K562 (cell line): Measurements from ENCODE around the gene C4A. TPM values are rescaled to one million over a fixed set of nuclear protein-coding genes. Genes with fewer than 3 reads are reported as not detected.

Experiments used
- BRCA1 ChIP-seq, 2 experiments: fragments of 450-650 bp in 1 of 2; sonication (generic) in 1 of 2; formaldehyde crosslinking in 1 of 2; IDR thresholded peaks; 2 replicates each; pipeline versions ENCODE4 v1.5.0 to v1.6.1; 2017 to 2020; ENCODE audit warnings: mild to moderate bottlenecking in 1 of 2, missing genetic modification reagents in 1 of 2
- CBFA2T3 ChIP-seq: fragments of 450-650 bp; IDR thresholded peaks from 2 replicates; pipeline ENCODE4 v1.6.1; 2017
- CCAR2 ChIP-seq: fragments of 200-400 bp; formaldehyde crosslinking; IDR thresholded peaks from 2 replicates; pipeline ENCODE4 v1.6.1; 2017; ENCODE audit warnings: mild to moderate bottlenecking, low read depth, low read length
- EP300 ChIP-seq: IDR thresholded peaks from 2 replicates; pipeline ENCODE4 v1.6.1; 2012; ENCODE audit warnings: low read length, improper control_type of control experiment
- FOSL1 ChIP-seq: fragments of 200-800 bp; sonication (Bioruptor generic); conservative IDR thresholded peaks from 2 replicates; pipeline ENCODE4 v1.6.1; 2016; ENCODE audit warnings: missing genetic modification characterization, missing compliant biosample characterization
- GTF2E2 ChIP-seq: fragments of 200-800 bp; sonication (Bioruptor generic); IDR thresholded peaks from 2 replicates; pipeline ENCODE4 v1.6.1; 2016; ENCODE audit warnings: missing genetic modification characterization, missing compliant biosample characterization
- HLTF ChIP-seq: fragments of 450-650 bp; IDR thresholded peaks from 2 replicates; pipeline ENCODE4 v1.6.1; 2016
- KLF10 ChIP-seq: fragments of 250-450 bp; sonication (Bioruptor Pico); IDR thresholded peaks from 2 replicates; pipeline ENCODE4 v1.6.1; 2021; ENCODE audit warnings: matching md5 sums
- POLR2G ChIP-seq: fragments of 200-400 bp; formaldehyde crosslinking; IDR thresholded peaks from 2 replicates; pipeline ENCODE4 v1.6.1; 2017; ENCODE audit warnings: low read depth, mild to moderate bottlenecking, antibody characterized with exemption, low read length, moderate library complexity
- RFX5 ChIP-seq: IDR thresholded peaks from 2 replicates; pipeline ENCODE4 v1.6.1; 2011; ENCODE audit warnings: low read depth, mild to moderate bottlenecking, improper control_type of control experiment, low read length
- SAP30 ChIP-seq: fragments of 200-600 bp; sonication (generic); IDR thresholded peaks from 2 replicates; pipeline ENCODE4 v1.6.1; 2012; ENCODE audit warnings: borderline replicate concordance, low read depth, mild to moderate bottlenecking, moderate library complexity, low read length, control low read depth, inconsistent platforms; ENCODE audit not compliant: insufficient read depth, poor library complexity, severe bottlenecking
- SMARCA5 ChIP-seq: fragments of 450-650 bp; IDR thresholded peaks from 2 replicates; pipeline ENCODE4 v1.6.1; 2016
- SOX6 ChIP-seq: fragments of 450-650 bp; IDR thresholded peaks from 2 replicates; pipeline ENCODE4 v1.6.1; 2014; ENCODE audit warnings: mild to moderate bottlenecking
- ZEB2 ChIP-seq: fragments of 450-650 bp; IDR thresholded peaks from 2 replicates; pipeline ENCODE4 v1.6.1; 2016
- ZNF12 ChIP-seq: sonication (generic); formaldehyde crosslinking; IDR thresholded peaks from 2 replicates; pipeline ENCODE4 v1.4.0; 2020; ENCODE audit warnings: mild to moderate bottlenecking, missing genetic modification reagents
- ZNF133 ChIP-seq: fragments of 250-450 bp; sonication (Bioruptor Pico); IDR thresholded peaks from 2 replicates; pipeline ENCODE4 v1.4.0; 2020; ENCODE audit warnings: mild to moderate bottlenecking
- ZNF134 ChIP-seq: fragments of 250-450 bp; sonication (Bioruptor Pico); conservative IDR thresholded peaks from 2 replicates; pipeline ENCODE4 v1.4.0; 2020
- ZNF347 ChIP-seq: fragments of 450-650 bp; formaldehyde crosslinking; IDR thresholded peaks from 2 replicates; pipeline ENCODE4 v1.4.0; 2020; ENCODE audit warnings: low read depth, mild to moderate bottlenecking, moderate library complexity
- ZNF583 ChIP-seq: fragments of 250-450 bp; sonication (Bioruptor Pico); IDR thresholded peaks from 2 replicates; pipeline ENCODE4 v1.4.0; 2020
- ZNF785 ChIP-seq: fragments of 250-450 bp; sonication (Bioruptor Pico); IDR thresholded peaks from 2 replicates; pipeline ENCODE4 v1.4.0; 2020; ENCODE audit warnings: mild to moderate bottlenecking
- polyA plus RNA-seq, 8 experiments: library from polyadenylated mRNA; depleted of rRNA in 4 of 8; stranded (reverse) in 5 of 8; unstranded in 3 of 8; fragments of >200 nt; fragmentation: Nextera tagmentation in 2 of 8; fragmentation: Illumina TruSeq in 1 of 8; extraction: Ambion mirVana in 2 of 8; extraction: Trizol in 1 of 8; gene quantifications; 2 replicates each; pipeline versions ENCODE4 v1.2.1 to v1.2.3, GENCODE V29; 2011 to 2014; ENCODE audit warnings: inconsistent platforms in 1 of 8, missing spikeins in 1 of 8
- total RNA-seq, 7 experiments: library from RNA; depleted of rRNA in 6 of 7; stranded (reverse); fragments of >200 nt in 6 of 7; fragmentation: Illumina TruSeq in 2 of 7; extraction: Trizol in 2 of 7; gene quantifications; 2 replicates each; pipeline versions ENCODE4 v1.2.1 to v1.2.3, GENCODE V29; 2011 to 2021; ENCODE audit warnings: low replicate concordance in 1 of 7
- TF ChIP-seq, protein P1 (sequence below): fragments of 200-800 bp; sonication (Bioruptor generic); IDR thresholded peaks from 2 replicates; pipeline ENCODE4 v1.6.1; 2017; ENCODE audit warnings: missing genetic modification characterization, missing compliant biosample characterization
- TF ChIP-seq, protein P2 (sequence below): sonication (generic); formaldehyde crosslinking; IDR thresholded peaks from 2 replicates; pipeline ENCODE4 v1.8.1; 2023; ENCODE audit warnings: mild to moderate bottlenecking, missing genetic modification reagents
- TF ChIP-seq, protein P3 (sequence below): fragments of 450-650 bp; IDR thresholded peaks from 2 replicates; pipeline ENCODE4 v1.6.1; 2016
- TF ChIP-seq, protein P4 (sequence below): sonication (generic); formaldehyde crosslinking; IDR thresholded peaks from 2 replicates; pipeline ENCODE4 v1.8.1; 2023; ENCODE audit warnings: mild to moderate bottlenecking, missing genetic modification reagents, moderate library complexity
- TF ChIP-seq, protein P5 (sequence below): fragments of 450-650 bp; conservative IDR thresholded peaks from 2 replicates; pipeline ENCODE4 v1.6.1; 2016; ENCODE audit warnings: missing genetic modification characterization, low read depth, mild to moderate bottlenecking, missing compliant biosample characterization, moderate library complexity

Gene C4A
- total and polyA plus RNA-seq, 9 of the 15 experiments (the other 6 are each of a cell fraction or from before 2014, with no cell fraction given): 0.27 to 7.6 (median 5.0) TPM

DNA sequence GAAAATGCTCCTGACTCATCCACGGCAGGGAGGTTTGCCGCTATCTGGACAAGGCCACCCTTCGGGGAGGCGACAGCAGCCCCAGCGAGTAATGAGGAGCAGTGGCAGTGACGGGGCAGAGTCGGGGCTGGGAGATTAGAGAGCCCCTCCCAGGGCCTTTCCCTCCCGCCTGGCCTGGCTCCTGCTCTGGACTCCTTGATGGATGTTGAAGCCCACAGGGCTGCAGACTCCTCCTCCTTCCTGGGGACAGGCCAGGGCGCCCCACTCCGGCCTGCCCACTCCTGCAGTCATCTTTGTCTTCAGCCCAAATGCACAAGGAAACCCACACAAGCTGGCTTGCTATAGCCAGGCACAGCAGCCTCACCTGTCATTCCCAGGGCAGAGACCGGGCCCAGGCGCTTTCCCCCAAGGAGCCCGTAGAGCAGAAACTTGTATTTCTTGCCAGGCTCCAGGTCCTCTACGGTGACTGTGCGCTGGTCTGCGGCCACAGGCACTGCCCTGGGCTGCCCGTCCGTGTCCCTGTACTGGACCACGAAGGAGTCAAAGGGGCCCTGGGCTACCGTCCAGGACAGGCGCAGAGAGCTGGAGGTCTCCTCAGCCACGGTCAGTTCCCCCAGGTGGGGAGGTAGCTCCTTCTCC is 64.1 kb downstream of the C4A start (continued):
- TF ChIP-seq, protein P1, sequence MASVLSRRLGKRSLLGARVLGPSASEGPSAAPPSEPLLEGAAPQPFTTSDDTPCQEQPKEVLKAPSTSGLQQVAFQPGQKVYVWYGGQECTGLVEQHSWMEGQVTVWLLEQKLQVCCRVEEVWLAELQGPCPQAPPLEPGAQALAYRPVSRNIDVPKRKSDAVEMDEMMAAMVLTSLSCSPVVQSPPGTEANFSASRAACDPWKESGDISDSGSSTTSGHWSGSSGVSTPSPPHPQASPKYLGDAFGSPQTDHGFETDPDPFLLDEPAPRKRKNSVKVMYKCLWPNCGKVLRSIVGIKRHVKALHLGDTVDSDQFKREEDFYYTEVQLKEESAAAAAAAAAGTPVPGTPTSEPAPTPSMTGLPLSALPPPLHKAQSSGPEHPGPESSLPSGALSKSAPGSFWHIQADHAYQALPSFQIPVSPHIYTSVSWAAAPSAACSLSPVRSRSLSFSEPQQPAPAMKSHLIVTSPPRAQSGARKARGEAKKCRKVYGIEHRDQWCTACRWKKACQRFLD (CRISPR knock-in tag): peak; percentile 63; the same call in 1 of the 2 replicates
- 0 out of 2 replicates have a peak, but pooled peaks have one; percentile 65 for TF ChIP-seq ZNF583 (CRISPR knock-in tag)
- TF ChIP-seq ZNF133: no peak
- TF ChIP-seq SMARCA5: peak; percentile 64; the same call in 1 of the 2 replicates
- no peak for TF ChIP-seq SAP30
- TF ChIP-seq SOX6: 0 out of 2 replicates have a peak, but pooled peaks have one; percentile 35
- TF ChIP-seq ZNF134 (CRISPR knock-in tag): no peak
- TF ChIP-seq ZNF12 (CRISPR knock-in tag): 0 out of 2 replicates have a peak, but pooled peaks have one; percentile 19
- TF ChIP-seq EP300: no peak
- no peak for TF ChIP-seq ZNF347
- no peak for TF ChIP-seq ZEB2
- peak; percentile 45 for TF ChIP-seq CBFA2T3
- TF ChIP-seq POLR2G: peak; percentile 71
- no peak for TF ChIP-seq HLTF
- no peak for TF ChIP-seq GTF2E2 (tag)
- no peak for TF ChIP-seq FOSL1 (tag)
- TF ChIP-seq, protein P2, sequence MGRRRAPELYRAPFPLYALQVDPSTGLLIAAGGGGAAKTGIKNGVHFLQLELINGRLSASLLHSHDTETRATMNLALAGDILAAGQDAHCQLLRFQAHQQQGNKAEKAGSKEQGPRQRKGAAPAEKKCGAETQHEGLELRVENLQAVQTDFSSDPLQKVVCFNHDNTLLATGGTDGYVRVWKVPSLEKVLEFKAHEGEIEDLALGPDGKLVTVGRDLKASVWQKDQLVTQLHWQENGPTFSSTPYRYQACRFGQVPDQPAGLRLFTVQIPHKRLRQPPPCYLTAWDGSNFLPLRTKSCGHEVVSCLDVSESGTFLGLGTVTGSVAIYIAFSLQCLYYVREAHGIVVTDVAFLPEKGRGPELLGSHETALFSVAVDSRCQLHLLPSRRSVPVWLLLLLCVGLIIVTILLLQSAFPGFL: no peak
- TF ChIP-seq, protein P3, sequence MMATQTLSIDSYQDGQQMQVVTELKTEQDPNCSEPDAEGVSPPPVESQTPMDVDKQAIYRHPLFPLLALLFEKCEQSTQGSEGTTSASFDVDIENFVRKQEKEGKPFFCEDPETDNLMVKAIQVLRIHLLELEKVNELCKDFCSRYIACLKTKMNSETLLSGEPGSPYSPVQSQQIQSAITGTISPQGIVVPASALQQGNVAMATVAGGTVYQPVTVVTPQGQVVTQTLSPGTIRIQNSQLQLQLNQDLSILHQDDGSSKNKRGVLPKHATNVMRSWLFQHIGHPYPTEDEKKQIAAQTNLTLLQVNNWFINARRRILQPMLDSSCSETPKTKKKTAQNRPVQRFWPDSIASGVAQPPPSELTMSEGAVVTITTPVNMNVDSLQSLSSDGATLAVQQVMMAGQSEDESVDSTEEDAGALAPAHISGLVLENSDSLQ: peak; percentile 70
- no peak for TF ChIP-seq ZNF785 (CRISPR knock-in tag)
- no peak for TF ChIP-seq BRCA1 (IDR thresholded peaks at IDR 0.05)
- no peak for TF ChIP-seq BRCA1 (CRISPR knock-in tag; IDR thresholded peaks at IDR 0.05)
- TF ChIP-seq, protein P4, sequence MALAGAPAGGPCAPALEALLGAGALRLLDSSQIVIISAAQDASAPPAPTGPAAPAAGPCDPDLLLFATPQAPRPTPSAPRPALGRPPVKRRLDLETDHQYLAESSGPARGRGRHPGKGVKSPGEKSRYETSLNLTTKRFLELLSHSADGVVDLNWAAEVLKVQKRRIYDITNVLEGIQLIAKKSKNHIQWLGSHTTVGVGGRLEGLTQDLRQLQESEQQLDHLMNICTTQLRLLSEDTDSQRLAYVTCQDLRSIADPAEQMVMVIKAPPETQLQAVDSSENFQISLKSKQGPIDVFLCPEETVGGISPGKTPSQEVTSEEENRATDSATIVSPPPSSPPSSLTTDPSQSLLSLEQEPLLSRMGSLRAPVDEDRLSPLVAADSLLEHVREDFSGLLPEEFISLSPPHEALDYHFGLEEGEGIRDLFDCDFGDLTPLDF (CRISPR knock-in tag): no peak
- no peak for TF ChIP-seq RFX5
- TF ChIP-seq, protein P5, sequence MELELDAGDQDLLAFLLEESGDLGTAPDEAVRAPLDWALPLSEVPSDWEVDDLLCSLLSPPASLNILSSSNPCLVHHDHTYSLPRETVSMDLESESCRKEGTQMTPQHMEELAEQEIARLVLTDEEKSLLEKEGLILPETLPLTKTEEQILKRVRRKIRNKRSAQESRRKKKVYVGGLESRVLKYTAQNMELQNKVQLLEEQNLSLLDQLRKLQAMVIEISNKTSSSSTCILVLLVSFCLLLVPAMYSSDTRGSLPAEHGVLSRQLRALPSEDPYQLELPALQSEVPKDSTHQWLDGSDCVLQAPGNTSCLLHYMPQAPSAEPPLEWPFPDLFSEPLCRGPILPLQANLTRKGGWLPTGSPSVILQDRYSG (tag): peak; percentile 81
- no peak for TF ChIP-seq KLF10 (CRISPR knock-in tag)
- TF ChIP-seq CCAR2: no peak
